Thyroid gland (tissue), 4 donors: ENCODE results near the gene DLL3.

Experiments used
- CTCF ChIP-seq, 6 experiments: fragments of 200-600 bp in 3 of 6; fragments of 450-650 bp in 3 of 6; sonication (generic) in 3 of 6; IDR thresholded peaks; one replicate each; pipeline ENCODE4 v1.5.1; 2016 to 2019; ENCODE audit warnings: antibody characterized with exemption in 6 of 6, mild to moderate bottlenecking in 2 of 6, inconsistent platforms in 1 of 6, moderate library complexity in 1 of 6
- POLR2A ChIP-seq, 2 donors: fragments of 450-650 bp; IDR thresholded peaks; one replicate each; pipeline ENCODE4 v1.6.1; 2017; ENCODE audit warnings: antibody characterized with exemption in 2 of 2, mild to moderate bottlenecking in 2 of 2, moderate library complexity in 1 of 2

- TF ChIP-seq CTCF (IDR thresholded peaks at IDR 0.05) = no peak
- TF ChIP-seq POLR2A (IDR thresholded peaks at IDR 0.05) = no peak
These were observed at the start of gene DLL3 for GRCh38 chr19:39498798-39499642.
